Measurements from ENCODE around the gene ZNF624. TPM values are rescaled to one million over a fixed set of nuclear protein-coding genes. Genes with fewer than 3 reads are reported as not detected.
A peak's percentile ranks its signal among the peaks of the same experiment; 100 is the strongest.
"Not testable (repeated sequence)": the region's sequence is repeated elsewhere in the genome, so short reads cannot be mapped to it uniquely, and the experiment has no call there.

Gene ZNF624
- total RNA-seq, 6 experiments from 2014 or later: 0.55 to 1.2 (median 0.89) TPM

DNA sequence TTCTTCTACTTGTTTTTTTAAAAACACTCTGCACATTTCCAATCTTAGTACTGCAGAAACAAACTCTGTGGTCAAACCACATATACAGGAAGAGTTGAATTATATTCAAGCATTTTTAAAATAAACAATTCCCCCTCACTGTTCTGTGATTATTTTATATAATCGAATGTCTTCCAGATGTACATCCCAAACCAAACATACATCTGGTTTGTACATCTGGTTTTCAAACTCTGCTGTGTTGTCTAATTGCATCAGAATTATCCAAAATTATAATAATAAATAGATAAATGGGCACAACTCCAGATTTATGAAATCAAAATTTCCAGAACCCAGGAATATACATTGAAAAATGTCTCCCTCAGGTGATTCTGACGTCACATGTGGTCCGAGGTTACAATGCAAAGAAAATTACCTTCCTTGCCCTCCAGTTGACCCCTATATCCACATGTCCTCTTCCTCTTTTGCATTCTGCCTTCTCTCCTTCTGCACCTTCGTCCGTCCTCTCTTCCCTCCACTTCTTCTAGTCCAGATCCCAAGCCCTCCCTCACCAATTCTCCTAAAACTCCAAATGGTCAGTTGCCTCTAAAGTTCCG, 23.1 kb upstream of the ZNF624 start:
- Histone ChIP-seq H3K4me3 (no peak overlapping the region), H3K27me3 (no peaks in the 10 kb centered on the region), H3K27ac (no peak overlapping the region), H3K36me3 (no peaks in the 10 kb centered on the region), H3K4me1 (no peaks in the 10 kb centered on the region), H3K9me3 (no peaks in the 10 kb centered on the region)
- no peak for TF ChIP-seq POLR2A (IDR thresholded peaks at IDR 0.05)
- TF ChIP-seq, protein P1, sequence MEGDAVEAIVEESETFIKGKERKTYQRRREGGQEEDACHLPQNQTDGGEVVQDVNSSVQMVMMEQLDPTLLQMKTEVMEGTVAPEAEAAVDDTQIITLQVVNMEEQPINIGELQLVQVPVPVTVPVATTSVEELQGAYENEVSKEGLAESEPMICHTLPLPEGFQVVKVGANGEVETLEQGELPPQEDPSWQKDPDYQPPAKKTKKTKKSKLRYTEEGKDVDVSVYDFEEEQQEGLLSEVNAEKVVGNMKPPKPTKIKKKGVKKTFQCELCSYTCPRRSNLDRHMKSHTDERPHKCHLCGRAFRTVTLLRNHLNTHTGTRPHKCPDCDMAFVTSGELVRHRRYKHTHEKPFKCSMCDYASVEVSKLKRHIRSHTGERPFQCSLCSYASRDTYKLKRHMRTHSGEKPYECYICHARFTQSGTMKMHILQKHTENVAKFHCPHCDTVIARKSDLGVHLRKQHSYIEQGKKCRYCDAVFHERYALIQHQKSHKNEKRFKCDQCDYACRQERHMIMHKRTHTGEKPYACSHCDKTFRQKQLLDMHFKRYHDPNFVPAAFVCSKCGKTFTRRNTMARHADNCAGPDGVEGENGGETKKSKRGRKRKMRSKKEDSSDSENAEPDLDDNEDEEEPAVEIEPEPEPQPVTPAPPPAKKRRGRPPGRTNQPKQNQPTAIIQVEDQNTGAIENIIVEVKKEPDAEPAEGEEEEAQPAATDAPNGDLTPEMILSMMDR (IDR thresholded peaks at IDR 0.05): no peak
- intact Hi-C loops (cut with DNase I): no loop called here
- 65% methylated on average over 6 of the region's 6 CpGs for WGBS (ENCODE audit: insufficient coverage, low coverage, low lambda C conversion rate, missing lambda C conversion rate)
- DNase-seq (no peak), ATAC-seq (no peak)

DNA sequence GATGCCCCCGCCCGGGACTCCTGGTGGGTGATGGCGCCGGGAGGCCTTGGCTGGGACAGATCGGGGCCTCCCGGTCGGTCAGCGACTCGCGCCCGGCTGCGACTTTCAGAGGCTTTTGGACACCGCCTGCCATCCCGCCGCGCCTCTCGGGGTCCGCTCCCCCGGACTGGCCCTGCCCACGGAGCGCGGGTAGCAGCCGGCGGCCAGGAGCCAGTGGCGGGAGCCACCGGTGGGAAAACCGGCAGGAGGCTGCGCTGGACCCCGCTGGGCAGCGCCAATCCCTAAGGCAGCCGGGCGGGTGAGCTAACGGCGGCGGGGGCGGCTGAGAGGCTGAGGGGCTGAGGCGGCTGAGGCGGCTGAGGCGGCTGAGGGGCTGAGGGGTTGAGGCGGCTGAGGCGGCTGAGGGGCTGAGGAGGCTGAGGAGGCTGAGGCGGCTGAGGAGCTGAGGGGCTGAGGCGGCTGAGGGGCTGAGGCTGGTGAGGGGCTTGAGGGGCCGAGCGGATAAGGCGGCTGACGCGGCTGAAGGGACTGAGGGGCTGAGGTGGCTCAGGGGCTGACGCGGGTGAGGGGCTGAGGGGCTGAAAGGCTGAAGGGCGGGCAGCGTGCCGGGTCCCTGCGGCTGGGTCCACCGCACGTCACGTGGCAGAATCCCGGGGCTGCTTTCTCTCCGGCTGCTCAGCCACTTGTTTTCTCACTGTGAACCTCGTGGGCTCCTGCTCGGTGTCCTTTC, 13.4 kb upstream of the ZNF624 start:
- H3K4me3 ChIP-seq: peak overlapping the region in 1 of 3 donors; percentile 27
- ATAC-seq: peak; percentile 18 to 56 (median 38)
- H3K9me3 ChIP-seq; H3K36me3 ChIP-seq; H3K4me1 ChIP-seq; H3K27me3 ChIP-seq; H3K27ac ChIP-seq; intact Hi-C loops (cut with DNase I); DNase-seq: not testable (repeated sequence)
- 2% methylated on average over 15 of the region's 61 CpGs for WGBS (ENCODE audit: insufficient coverage, low coverage, low lambda C conversion rate, missing lambda C conversion rate)

DNA sequence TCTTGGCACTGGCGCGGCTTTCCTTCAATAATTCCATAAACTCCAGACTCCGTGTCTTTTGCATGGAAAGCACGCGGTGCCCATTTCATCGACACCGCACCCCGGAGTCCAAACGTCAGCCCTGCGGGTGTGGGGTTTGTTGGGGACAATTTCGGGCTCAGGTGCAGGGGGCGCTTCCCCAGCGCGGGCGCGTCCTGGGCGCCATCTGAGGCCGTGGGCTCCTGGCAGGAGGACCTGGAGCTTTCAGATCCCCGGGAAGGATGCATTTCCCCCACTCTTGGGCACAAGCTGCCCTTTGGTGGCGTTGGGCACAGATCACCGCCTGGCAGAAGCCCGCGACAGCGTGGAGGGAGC, 12.9 kb upstream of the ZNF624 start:
- H3K9me3 ChIP-seq; DNase-seq; H3K36me3 ChIP-seq; intact Hi-C loops (cut with DNase I); H3K27me3 ChIP-seq; H3K4me1 ChIP-seq; H3K27ac ChIP-seq: not testable (repeated sequence)
- no CpG with 5 or more reads among the region's 24 CpGs for WGBS (ENCODE audit: insufficient coverage, low coverage, low lambda C conversion rate, missing lambda C conversion rate)
- peak in 1 of 4 donors; percentile 18 for ATAC-seq
- peak overlapping the region in 1 of 3 donors; percentile 27 for H3K4me3 ChIP-seq

DNA sequence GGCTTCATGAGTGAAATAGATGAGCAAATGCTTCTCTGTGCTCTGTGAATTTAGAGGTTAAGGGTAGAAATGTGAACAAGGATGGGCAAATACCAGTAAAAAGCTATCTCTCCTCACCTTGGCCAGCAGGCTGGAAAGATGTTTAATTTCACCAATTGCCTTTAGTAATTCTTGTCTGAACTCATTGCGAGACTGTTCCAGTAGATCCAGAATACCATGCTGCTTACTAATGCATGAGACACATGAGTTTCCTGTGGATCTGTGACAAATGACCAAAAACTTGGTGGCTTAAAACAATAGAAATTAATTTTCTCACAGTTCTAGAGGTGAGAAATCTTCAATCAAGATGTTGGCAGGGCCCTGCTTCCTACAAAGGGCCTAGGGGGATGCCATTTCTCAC, 9.3 kb upstream of the ZNF624 start:
- Histone ChIP-seq H3K27me3 (no peaks in the 10 kb centered on the region), H3K4me1 (no peaks in the 10 kb centered on the region), H3K9me3 (no peaks in the 10 kb centered on the region), H3K4me3 (no peak overlapping the region), H3K36me3 (no peaks in the 10 kb centered on the region), H3K27ac (no peak overlapping the region)
- ATAC-seq: no peak
- TF ChIP-seq, protein P1 (IDR thresholded peaks at IDR 0.05): no peak
- no peak for TF ChIP-seq POLR2A (IDR thresholded peaks at IDR 0.05)
- 80% methylated on average over 1 of the region's 1 CpG for WGBS (ENCODE audit: insufficient coverage, low coverage, low lambda C conversion rate, missing lambda C conversion rate)
- intact Hi-C loops (cut with DNase I): no loop called here
- no peak for DNase-seq

DNA sequence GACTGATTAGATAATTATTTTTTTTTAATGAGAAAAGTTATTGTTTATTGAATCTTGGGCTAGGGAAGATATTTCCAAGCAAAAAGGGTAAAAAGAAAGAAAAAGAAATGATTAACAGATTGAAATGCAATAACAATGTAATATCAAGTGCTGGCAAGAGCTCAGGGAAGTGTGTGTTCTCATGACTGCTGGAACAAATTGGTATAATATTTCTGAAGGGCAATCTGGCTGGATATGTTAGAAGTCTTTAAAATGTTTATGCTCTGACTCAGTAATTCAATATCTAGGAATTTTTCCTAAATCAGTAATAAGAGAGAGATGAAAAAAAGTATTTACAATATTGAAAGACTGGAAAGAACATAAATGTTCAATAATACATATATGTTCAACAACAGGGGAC, 7.6 kb upstream of the ZNF624 start:
- Histone ChIP-seq H3K36me3 (no peaks in the 10 kb centered on the region), H3K4me3 (no peak overlapping the region), H3K27ac (no peak overlapping the region), H3K9me3 (no peaks in the 10 kb centered on the region), H3K4me1 (no peaks in the 10 kb centered on the region), H3K27me3 (no peaks in the 10 kb centered on the region)
- ATAC-seq: no peak
- DNase-seq: no peak
- TF ChIP-seq, protein P1 (IDR thresholded peaks at IDR 0.05): no peak
- no peak for TF ChIP-seq POLR2A (IDR thresholded peaks at IDR 0.05)
- intact Hi-C loops (cut with DNase I): no loop called here
